Neutrophil (primary cell): ENCODE results near the gene GTF3C1.

ENCODE experiments used
- H3K27ac ChIP-seq: fragments of 200-600 bp; sonication (generic); 2 replicates; pipeline ENCODE4 v1.5.1; 2016; ENCODE audit warnings: mild to moderate bottlenecking, moderate library complexity
- H3K27me3 ChIP-seq: fragments of 200-600 bp; sonication (generic); 2 replicates; pipeline ENCODE4 v1.6.0; 2016; ENCODE audit warnings: mild to moderate bottlenecking
- H3K36me3 ChIP-seq: fragments of 200-600 bp; sonication (generic); 2 replicates; pipeline ENCODE4 v1.5.1; 2017
- H3K4me1 ChIP-seq, 2 experiments: fragments of 200-600 bp in 1 of 2; sonication (generic) in 1 of 2; 1 replicate in 1 of 2; 2 replicates in 1 of 2; pipeline versions ENCODE4 v1.5.1 to v1.6.1; 2013 to 2016; ENCODE audit warnings: low read depth in 1 of 2, low read length in 1 of 2, mild to moderate bottlenecking in 1 of 2, moderate library complexity in 1 of 2; ENCODE audit not compliant: control insufficient read depth in 1 of 2, insufficient read depth in 1 of 2
- H3K4me3 ChIP-seq, 2 experiments: fragments of 200-600 bp in 1 of 2; sonication (generic) in 1 of 2; 1 replicate in 1 of 2; 2 replicates in 1 of 2; pipeline ENCODE4 v1.5.1; 2013 to 2016; ENCODE audit warnings: low read depth in 1 of 2, low read length in 1 of 2, mild to moderate bottlenecking in 1 of 2, moderate library complexity in 1 of 2
- H3K9me3 ChIP-seq: fragments of 200-600 bp; sonication (generic); 2 replicates; pipeline ENCODE4 v1.5.1; 2016
- CTCF ChIP-seq: fragments of 200-600 bp; sonication (generic); IDR thresholded peaks from 2 replicates; pipeline ENCODE4 v1.5.1; 2016; ENCODE audit warnings: antibody characterized with exemption

GTF3C1 gene

GRCh38 chr16:27491894-27492587 is 57.7 kb downstream of the GTF3C1 start:
- H3K27ac ChIP-seq = no peak overlapping the region
- H3K36me3 ChIP-seq = peaks cover 100% of the 10 kb centered on the region
- H3K4me3 ChIP-seq = no peak overlapping the region
- H3K4me1 ChIP-seq = no peaks in the 10 kb centered on the region
- H3K27me3 ChIP-seq = no peaks in the 10 kb centered on the region
- no peaks in the 10 kb centered on the region for H3K9me3 ChIP-seq
- no peak for TF ChIP-seq CTCF

DNA sequence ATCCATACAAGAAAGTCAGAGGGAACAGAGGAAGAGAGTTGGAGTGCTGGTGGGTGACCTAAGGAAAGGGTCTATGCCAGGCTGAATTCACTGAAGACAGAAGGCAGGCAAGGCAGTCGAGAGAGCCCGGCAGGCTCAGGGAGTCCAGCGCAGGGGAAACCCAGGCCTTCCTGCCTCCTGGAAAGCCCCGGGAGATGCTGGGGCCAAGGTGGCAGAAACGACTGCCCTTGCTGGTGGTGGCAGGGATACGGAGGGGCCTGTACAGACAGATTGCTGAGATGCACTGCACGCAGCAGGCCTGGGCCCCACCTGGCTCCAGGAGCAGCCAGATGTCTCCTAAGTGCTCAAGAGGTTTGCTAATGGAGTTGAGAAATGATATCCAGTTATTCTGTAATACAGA is 59.8 kb downstream of the GTF3C1 start:
- no peak for TF ChIP-seq CTCF
- H3K4me1 ChIP-seq = no peaks in the 10 kb centered on the region
- H3K4me3 ChIP-seq = no peak overlapping the region
- H3K27ac ChIP-seq = no peak overlapping the region
- H3K27me3 ChIP-seq = no peaks in the 10 kb centered on the region
- H3K9me3 ChIP-seq = no peaks in the 10 kb centered on the region
- H3K36me3 ChIP-seq = peaks cover 100% of the 10 kb centered on the region

GRCh38 chr16:27489421-27489820 is 60.3 kb downstream of the GTF3C1 start:
- Histone ChIP-seq H3K36me3 (peaks cover 100% of the 10 kb centered on the region), H3K27ac (no peak overlapping the region), H3K4me1 (no peaks in the 10 kb centered on the region), H3K27me3 (no peaks in the 10 kb centered on the region), H3K4me3 (no peak overlapping the region), H3K9me3 (no peaks in the 10 kb centered on the region)
- TF ChIP-seq CTCF = no peak

GRCh38 chr16:27486760-27487159 is 63.0 kb downstream of the GTF3C1 start:
- H3K4me1 ChIP-seq = no peaks in the 10 kb centered on the region
- no peak for TF ChIP-seq CTCF
- no peak overlapping the region for H3K27ac ChIP-seq
- H3K4me3 ChIP-seq = no peak overlapping the region
- H3K9me3 ChIP-seq = no peaks in the 10 kb centered on the region
- no peaks in the 10 kb centered on the region for H3K27me3 ChIP-seq
- H3K36me3 ChIP-seq = peaks cover 100% of the 10 kb centered on the region

DNA sequence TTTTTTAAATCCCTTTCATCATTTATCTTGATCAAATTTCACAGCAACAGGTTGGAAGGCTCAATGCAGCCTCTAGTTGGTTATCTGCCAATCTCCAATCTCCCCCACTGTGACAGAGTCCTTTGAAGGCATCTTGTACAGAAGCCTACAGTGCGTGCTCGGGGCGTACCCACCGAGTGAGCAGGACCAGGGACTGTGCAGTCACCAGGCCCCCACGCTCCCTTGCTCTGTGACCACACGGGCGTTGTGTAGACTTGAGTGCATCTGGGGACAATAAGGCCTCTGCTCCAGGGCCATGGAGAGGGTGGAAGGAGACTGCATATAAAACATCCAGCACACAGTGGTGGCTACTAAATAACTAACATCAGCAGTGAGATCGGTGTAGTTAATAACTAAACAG is 63.4 kb downstream of the GTF3C1 start:
- H3K9me3 ChIP-seq = no peaks in the 10 kb centered on the region
- no peak overlapping the region for H3K4me3 ChIP-seq
- H3K36me3 ChIP-seq = peaks cover 100% of the 10 kb centered on the region
- H3K4me1 ChIP-seq = no peaks in the 10 kb centered on the region
- H3K27ac ChIP-seq = no peak overlapping the region
- TF ChIP-seq CTCF = no peak
- no peaks in the 10 kb centered on the region for H3K27me3 ChIP-seq
